NCI-H1694 treated with DMSO at 0.1 percent for 48 hours (cell line): Measurements from ENCODE around the gene TMEM101.
"Not testable (repeated sequence)": the region's sequence is repeated elsewhere in the genome, so short reads cannot be mapped to it uniquely, and the experiment has no call there.

Experiments
- DNase-seq: peaks from one replicate; lab custom pipeline; 2025; lab: John Stamatoyannopoulos, UW

TMEM101 gene

GRCh38 chr17:43974382-43975266, 40.1 kb downstream of the TMEM101 start:
- no peak for DNase-seq

GRCh38 chr17:43972444-43973212, 42.1 kb downstream of the TMEM101 start:
- DNase-seq: not testable (repeated sequence)

DNA sequence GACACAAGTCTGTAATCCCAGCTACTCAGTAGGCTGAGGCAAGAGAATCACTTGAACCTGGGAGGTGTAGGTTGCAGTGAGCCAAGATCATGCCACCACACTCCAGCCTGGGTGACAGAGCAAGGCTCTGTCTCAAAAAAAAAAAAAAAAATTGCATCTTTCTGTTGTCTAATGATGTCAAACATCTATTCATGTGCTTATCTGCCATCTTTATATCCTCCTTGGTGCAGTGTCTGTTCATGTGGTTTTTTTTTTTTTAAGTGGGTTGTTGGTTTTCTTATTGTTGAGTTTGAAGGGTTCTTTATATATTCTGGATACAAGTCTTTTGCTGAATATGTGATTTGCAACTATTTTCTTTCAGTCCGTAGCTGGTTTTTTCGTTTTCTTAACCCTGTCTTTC, 43.3 kb downstream of the TMEM101 start:
- not testable (repeated sequence) for DNase-seq

DNA sequence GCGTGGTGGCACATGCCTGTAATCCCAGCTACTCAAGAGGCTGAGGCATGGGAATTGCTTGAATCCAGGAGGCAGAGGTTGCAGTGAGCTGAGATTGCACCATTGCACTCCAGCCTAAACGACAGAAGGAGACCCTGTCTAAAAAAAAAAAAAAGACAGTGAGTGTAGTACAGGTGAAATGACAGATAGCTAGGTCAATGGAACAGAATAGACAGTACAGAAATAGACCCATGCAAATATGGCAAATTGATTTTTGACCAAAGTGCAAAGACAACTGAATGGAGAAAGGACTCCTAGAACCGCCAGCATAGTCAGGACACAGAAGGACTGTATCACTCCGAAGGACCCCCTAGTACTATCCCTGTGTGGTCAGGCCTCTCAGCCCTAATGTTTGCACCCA, 44.4 kb downstream of the TMEM101 start:
- no peak for DNase-seq

DNA sequence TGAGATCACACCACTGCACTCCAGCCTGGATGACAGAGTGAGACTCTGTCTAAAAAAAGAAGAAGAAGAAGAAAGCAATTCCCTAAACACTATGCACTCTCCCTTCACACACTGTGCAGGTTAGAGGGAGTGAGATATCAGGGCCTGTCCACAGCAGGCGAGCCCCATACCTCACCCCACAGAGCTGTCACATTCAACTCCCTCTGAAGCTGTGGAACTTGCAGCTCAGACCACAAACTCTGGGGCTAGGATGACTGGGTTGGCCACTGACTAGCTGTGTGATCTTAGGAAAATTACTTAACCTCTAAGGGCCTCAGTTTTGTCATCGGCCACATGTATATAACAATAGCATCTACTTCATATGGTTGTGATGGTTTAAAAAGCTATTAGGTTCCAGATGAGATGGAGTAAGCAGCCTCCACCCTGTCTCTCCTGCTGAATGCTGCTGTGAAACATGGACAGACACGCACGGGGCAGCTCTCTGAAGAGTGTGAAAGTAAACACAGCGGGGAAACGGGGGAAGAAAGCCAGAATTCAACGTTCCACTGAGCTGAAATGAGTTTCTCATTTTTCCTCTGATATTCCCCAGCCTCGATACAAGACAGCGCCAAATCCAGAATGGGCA, 47.4 kb downstream of the TMEM101 start:
- no peak for DNase-seq

GRCh38 chr17:43966276-43966675, 48.5 kb downstream of the TMEM101 start:
- DNase-seq: no peak

GRCh38 chr17:43962479-43962878, 52.3 kb downstream of the TMEM101 start:
- no peak for DNase-seq

GRCh38 chr17:43961954-43962353, 52.8 kb downstream of the TMEM101 start:
- DNase-seq: no peak

- DNase-seq: not testable (repeated sequence)
These were observed 53.5 kb downstream of the TMEM101 start for GRCh38 chr17:43961292-43961691.
